Large intestine (tissue), 3 donors: ENCODE data around the gene IFT22. TPM values are rescaled to one million over a fixed set of nuclear protein-coding genes. Genes with fewer than 3 reads are reported as not detected.
"Not testable (repeated sequence)": the region's sequence is repeated elsewhere in the genome, so short reads cannot be mapped to it uniquely, and the experiment has no call there.

Experiments used
- DNase-seq, 2 donors: peaks; one replicate each; pipeline versions ENCODE4 v3.0.0 to v3.0.0-alpha.2; 2013
- H3K27ac ChIP-seq: one replicate; pipeline ENCODE4 v1.5.1; 2013; ENCODE audit warnings: low read length
- H3K27me3 ChIP-seq: 2 replicates; pipeline ENCODE4 v1.6.1; 2013; ENCODE audit warnings: low read length; ENCODE audit not compliant: control insufficient read depth, insufficient read depth
- H3K36me3 ChIP-seq: 2 replicates; pipeline ENCODE4 v1.6.1; 2013; ENCODE audit warnings: low read length; ENCODE audit not compliant: control insufficient read depth, insufficient read depth
- H3K4me1 ChIP-seq: one replicate; pipeline ENCODE4 v1.6.1; 2013; ENCODE audit warnings: low read length; ENCODE audit not compliant: control insufficient read depth, insufficient read depth
- H3K4me3 ChIP-seq: one replicate; pipeline ENCODE4 v1.5.1; 2013; ENCODE audit warnings: low read length
- H3K9me3 ChIP-seq: one replicate; pipeline ENCODE4 v1.6.1; 2013; ENCODE audit warnings: mild to moderate bottlenecking, low read depth, low read length, moderate library complexity; ENCODE audit not compliant: control insufficient read depth
- WGBS: methylation state at CpG from one replicate; pipeline ENCODE4 v1.1.5; 2013; ENCODE audit warnings: low lambda C conversion rate; ENCODE audit not compliant: insufficient coverage; 5-methylcytosine and 5-hydroxymethylcytosine counted together
- polyA plus RNA-seq: library from polyadenylated mRNA; unstranded; fragments of 120-200 nt; gene quantifications from one replicate; pipeline ENCODE4 v1.2.1, GENCODE V29; 2013

The IFT22 gene
- polyA plus RNA-seq, 1 donor, result 21.6 TPM

- H3K27me3 ChIP-seq, result peaks cover 62% of the 10 kb centered on the region
- no peak for DNase-seq
- H3K36me3 ChIP-seq, result no peaks in the 10 kb centered on the region
- H3K4me3 ChIP-seq, result no peak overlapping the region
- H3K27ac ChIP-seq, result no peak overlapping the region
- H3K4me1 ChIP-seq, result no peaks in the 10 kb centered on the region
- H3K9me3 ChIP-seq, result no peaks in the 10 kb centered on the region
- 40% methylated on average over 1 of the region's 12 CpGs for WGBS
These were observed 27.4 kb downstream of the IFT22 start for GRCh38 chr7:101294039-101294831.

DNA sequence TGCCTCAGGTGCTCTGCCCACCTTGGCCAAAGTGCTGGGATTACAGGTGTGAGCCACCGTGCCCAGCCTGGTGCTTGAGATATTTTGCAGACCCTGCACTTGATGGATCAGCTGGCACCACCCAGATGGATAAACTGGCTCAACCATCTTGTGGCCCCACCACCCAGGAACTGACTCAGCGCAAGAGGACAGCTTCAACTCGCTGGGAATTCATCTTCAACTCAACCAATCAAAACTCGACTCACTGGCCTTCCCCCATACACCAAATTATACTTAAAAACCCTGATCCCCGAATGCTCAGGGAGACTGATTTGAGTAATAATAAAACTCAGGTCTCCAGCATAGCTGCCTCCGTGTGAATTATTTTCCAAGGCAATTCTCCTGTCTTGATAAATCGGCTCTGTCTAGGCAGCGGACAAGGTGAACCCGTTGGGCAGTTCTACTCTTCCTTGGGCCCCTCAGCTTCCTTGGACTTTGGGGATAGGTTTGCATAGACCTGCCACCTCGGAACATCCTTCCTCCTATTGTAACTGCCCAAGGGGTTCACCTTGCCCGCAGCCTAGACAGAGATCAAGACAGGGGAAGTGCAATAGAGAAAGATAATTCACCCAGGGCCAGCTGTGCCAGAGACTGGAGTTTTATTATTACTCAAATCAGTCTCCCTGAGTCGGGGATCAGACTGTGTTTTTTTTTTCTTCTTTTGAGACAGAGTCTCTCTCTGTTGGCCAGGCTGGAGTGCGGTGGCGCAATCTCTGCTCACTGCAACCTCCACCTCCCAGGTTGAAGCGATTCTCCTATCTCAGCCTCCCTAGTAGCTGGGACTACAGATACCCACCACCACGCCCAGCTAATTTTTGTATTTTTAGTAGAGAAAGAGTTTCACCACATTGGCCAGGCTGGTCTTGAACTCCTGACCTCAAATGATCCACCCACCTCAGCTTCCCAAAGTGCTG, 28.3 kb downstream of the IFT22 start:
- H3K4me3 ChIP-seq, H3K4me1 ChIP-seq, H3K36me3 ChIP-seq, DNase-seq, H3K9me3 ChIP-seq, H3K27ac ChIP-seq: not testable (repeated sequence)
- 40% methylated on average over 1 of the region's 16 CpGs for WGBS
- H3K27me3 ChIP-seq, result peaks cover 56% of the 10 kb centered on the region

GRCh38 chr7:101292566-101292965, 29.0 kb downstream of the IFT22 start:
- H3K4me3 ChIP-seq, H3K9me3 ChIP-seq, H3K4me1 ChIP-seq, H3K36me3 ChIP-seq, DNase-seq, H3K27ac ChIP-seq: not testable (repeated sequence)
- no CpG with 5 or more reads among the region's 5 CpGs for WGBS
- H3K27me3 ChIP-seq, result peaks cover 56% of the 10 kb centered on the region

DNA sequence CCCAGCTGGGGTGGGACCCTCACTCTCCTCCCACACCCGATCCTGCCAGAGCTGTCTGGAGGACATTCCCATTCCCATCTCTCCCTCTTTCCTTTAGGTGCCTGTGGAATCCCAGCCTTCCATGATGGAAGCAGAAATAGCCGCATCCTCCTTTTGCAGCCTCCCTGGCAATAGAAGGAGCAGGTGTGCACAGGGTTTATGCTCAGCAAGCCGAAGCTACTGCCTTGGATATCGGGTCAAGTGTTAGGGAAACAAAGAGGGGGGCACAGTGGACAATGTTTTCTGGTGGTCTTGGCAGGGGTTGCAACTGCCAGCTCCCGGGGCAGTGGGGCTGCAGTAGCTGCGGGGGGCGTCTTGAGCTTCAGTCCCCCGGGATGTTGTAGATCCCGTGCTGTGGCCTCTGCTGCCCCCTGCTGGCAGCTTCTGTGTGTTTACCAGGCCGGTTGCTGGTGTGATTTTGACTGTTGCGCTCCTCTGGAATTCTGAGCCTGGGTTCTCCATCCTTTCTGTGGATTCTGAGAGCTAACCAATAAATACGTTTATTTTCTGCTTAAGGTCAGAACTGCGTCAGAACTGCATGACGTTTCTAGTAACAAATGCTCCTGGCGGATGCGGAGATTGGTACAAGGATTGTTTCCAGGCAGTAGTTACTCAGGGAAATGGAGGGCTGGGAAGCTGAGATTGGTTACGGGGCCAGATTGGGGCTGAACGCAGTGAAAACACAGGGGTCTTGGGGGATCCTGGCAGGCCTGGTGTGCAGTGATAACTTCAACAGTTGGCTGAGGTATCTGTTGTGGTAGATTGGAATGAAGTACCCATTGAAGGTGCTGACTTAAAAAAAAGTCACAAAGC, 31.2 kb downstream of the IFT22 start:
- not testable (repeated sequence) for H3K27ac ChIP-seq, H3K4me3 ChIP-seq, H3K9me3 ChIP-seq, H3K4me1 ChIP-seq, H3K36me3 ChIP-seq, DNase-seq
- H3K27me3 ChIP-seq, result peaks cover 52% of the 10 kb centered on the region
- WGBS, result no CpG with 5 or more reads among the region's 18 CpGs

DNA sequence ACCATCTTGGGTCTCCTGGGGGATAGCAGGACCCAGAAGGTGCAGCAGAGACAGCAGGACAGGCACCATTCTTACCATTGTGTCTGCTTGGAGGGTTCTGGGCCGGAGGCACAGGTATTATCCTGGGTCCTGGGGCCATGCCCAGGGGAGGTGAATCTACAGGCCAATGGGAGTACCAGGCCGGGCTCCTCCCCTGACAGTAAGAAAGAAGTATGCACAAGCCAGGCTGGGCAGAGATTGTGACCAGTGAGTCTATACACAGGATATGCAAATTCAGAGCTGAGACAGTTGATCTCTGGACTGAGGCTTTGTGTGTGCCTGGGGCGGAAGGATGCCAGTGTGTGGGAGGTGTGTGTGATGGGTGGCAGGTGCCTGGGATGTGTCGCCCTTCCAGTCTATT, 31.9 kb downstream of the IFT22 start:
- not testable (repeated sequence) for H3K9me3 ChIP-seq, H3K4me3 ChIP-seq, H3K27ac ChIP-seq, H3K4me1 ChIP-seq, H3K36me3 ChIP-seq
- no CpG with 5 or more reads among the region's 4 CpGs for WGBS
- peak in 1 of 2 donors; percentile 32 for DNase-seq
- peaks cover 45% of the 10 kb centered on the region for H3K27me3 ChIP-seq

DNA sequence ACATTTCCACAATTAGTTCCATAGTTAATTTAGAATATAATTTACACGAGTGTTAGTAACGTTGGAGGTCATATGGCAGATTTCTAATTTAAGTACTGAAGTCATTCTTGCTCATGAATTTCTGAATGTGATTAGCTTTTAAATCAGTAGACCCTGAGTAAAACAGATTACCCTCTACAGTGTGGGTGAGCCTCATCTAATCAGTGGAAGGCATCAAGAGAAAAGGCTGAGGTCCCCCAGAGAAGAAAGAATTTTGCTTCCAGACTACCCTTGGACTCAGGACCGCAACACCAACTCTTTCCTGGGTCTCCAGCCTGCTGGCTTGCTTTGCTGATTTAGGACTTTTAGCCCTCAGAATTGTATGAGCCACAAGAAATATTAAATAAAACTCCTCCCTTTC, 33.2 kb downstream of the IFT22 start:
- Histone ChIP-seq H3K27me3 (peaks cover 33% of the 10 kb centered on the region), H3K36me3 (no peaks in the 10 kb centered on the region), H3K27ac (no peak overlapping the region), H3K9me3 (no peaks in the 10 kb centered on the region), H3K4me1 (no peaks in the 10 kb centered on the region), H3K4me3 (no peak overlapping the region)
- WGBS, result 92% methylated on average over 2 of the region's 3 CpGs
- DNase-seq, result no peak

- Histone ChIP-seq H3K4me3 (no peak overlapping the region), H3K9me3 (no peaks in the 10 kb centered on the region), H3K4me1 (peaks cover 2% of the 10 kb centered on the region), H3K27ac (no peak overlapping the region), H3K36me3 (no peaks in the 10 kb centered on the region), H3K27me3 (peaks cover 20% of the 10 kb centered on the region)
- DNase-seq, result no peak
- no CpG with 5 or more reads among the region's 6 CpGs for WGBS
These were observed 34.6 kb downstream of the IFT22 start for GRCh38 chr7:101287032-101287431.

DNA sequence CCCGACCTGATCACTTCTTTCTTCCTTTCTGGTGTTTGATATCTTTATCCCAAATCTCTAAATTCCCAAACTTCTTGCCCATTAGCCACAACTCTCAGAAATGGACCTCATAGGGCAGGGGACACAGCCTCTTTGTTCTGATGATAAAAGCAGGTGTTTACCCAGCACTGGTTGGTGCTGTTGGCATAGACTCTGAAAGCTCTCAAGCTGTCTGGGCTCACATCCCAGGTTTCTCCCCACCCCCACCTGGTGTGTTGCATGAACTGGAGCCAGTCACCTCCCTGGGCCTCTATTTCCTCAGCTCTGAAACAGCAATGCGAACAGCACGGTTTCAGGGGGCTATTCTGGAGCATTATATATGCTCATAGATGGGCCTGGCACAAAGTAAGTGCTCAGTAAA, 35.7 kb downstream of the IFT22 start:
- H3K36me3 ChIP-seq, H3K9me3 ChIP-seq, H3K4me3 ChIP-seq, H3K27ac ChIP-seq, H3K4me1 ChIP-seq, DNase-seq: not testable (repeated sequence)
- H3K27me3 ChIP-seq, result peaks cover 10% of the 10 kb centered on the region
- 80% methylated on average over 1 of the region's 3 CpGs for WGBS

DNA sequence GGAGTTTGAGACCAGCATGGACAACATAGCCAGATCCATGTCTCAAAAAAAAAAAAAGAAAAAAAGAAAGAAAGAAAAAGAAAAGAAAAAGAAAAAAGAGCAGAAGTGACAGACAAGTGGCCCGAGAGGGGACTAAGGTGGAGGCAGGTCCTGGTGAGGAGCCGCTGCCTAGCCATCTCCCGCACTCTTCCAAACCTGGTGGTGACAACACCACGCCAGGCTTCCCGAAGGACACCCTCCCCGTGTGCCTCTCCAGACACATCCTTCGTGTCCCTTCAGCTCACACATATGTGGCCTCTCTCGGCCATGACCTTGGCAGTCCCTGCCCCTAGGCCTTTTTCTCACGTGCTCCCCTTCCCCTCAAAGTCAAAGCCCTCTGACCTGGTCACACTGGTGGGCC, 36.4 kb downstream of the IFT22 start:
- DNase-seq, result no peak
- WGBS, result no CpG with 5 or more reads among the region's 9 CpGs
- Histone ChIP-seq H3K4me3 (no peak overlapping the region), H3K9me3 (no peaks in the 10 kb centered on the region), H3K4me1 (peaks cover 2% of the 10 kb centered on the region), H3K27ac (no peak overlapping the region), H3K36me3 (no peaks in the 10 kb centered on the region), H3K27me3 (peaks cover 7% of the 10 kb centered on the region)

GRCh38 chr7:101280912-101281311, 40.7 kb downstream of the IFT22 start:
- DNase-seq, H3K4me1 ChIP-seq, H3K27ac ChIP-seq, H3K9me3 ChIP-seq, H3K4me3 ChIP-seq, H3K27me3 ChIP-seq, H3K36me3 ChIP-seq: not testable (repeated sequence)
- WGBS, result no CpG with 5 or more reads among the region's 8 CpGs
